ENCODE data around the gene KCNMA1. TPM values are rescaled to one million over a fixed set of nuclear protein-coding genes. Genes with fewer than 3 reads are reported as not detected.

KCNMA1 gene
- total and polyA plus RNA-seq, 2 donors from 2014 or later, result 4.2 to 8.9 TPM

DNA sequence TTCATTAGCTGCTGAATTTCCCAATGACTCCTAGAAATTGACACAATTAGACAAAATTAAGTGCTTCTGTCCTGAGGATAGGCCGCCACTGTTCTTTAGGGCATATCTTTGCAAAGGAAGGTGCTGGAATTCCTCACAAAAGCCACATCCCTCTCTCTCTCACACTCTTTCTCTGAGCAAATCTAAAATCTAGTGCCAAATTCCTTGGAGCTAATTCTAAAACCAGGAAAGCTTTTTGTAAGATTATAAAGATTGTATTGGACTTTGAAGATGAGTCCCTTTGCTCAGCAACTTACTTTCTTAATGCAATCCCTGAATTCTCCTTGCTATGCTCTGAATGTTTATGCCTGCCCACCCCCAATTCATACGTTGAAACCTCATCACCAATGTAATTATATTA lies 288.9 kb downstream of the KCNMA1 start:
- Histone ChIP-seq H3K4me3 (ENCODE audit: low read length in 3 of 3) (no peak overlapping the region), H3K9ac (ENCODE audit: low read length in 3 of 3) (no peak overlapping the region), H3K9me3 (ENCODE audit: control insufficient read depth in 2 of 3, insufficient read depth in 1 of 3, low read length in 3 of 3) (no peaks in the 10 kb centered on the region), H3K4me1 (ENCODE audit: control insufficient read depth in 2 of 3, insufficient read depth in 2 of 3, low read depth in 1 of 3, low read length in 3 of 3) (no peaks in the 10 kb centered on the region), H3K36me3 (ENCODE audit: control insufficient read depth in 2 of 3, insufficient read depth in 3 of 3, low read length in 3 of 3) (no peaks in the 10 kb centered on the region), H3K27ac (ENCODE audit: low read depth in 2 of 2, low read length in 2 of 2) (no peak overlapping the region), H3K27me3 (ENCODE audit: control insufficient read depth, insufficient read depth, low read length) (no peaks in the 10 kb centered on the region)
- TF ChIP-seq, protein P1, sequence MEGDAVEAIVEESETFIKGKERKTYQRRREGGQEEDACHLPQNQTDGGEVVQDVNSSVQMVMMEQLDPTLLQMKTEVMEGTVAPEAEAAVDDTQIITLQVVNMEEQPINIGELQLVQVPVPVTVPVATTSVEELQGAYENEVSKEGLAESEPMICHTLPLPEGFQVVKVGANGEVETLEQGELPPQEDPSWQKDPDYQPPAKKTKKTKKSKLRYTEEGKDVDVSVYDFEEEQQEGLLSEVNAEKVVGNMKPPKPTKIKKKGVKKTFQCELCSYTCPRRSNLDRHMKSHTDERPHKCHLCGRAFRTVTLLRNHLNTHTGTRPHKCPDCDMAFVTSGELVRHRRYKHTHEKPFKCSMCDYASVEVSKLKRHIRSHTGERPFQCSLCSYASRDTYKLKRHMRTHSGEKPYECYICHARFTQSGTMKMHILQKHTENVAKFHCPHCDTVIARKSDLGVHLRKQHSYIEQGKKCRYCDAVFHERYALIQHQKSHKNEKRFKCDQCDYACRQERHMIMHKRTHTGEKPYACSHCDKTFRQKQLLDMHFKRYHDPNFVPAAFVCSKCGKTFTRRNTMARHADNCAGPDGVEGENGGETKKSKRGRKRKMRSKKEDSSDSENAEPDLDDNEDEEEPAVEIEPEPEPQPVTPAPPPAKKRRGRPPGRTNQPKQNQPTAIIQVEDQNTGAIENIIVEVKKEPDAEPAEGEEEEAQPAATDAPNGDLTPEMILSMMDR (IDR thresholded peaks at IDR 0.05; ENCODE audit: borderline replicate concordance, extremely low read depth, insufficient read depth), result no peak
- DNase-seq (no peak), FAIRE-seq (no peak)
- intact Hi-C loops (cut with DNase I), result no loop called here

DNA sequence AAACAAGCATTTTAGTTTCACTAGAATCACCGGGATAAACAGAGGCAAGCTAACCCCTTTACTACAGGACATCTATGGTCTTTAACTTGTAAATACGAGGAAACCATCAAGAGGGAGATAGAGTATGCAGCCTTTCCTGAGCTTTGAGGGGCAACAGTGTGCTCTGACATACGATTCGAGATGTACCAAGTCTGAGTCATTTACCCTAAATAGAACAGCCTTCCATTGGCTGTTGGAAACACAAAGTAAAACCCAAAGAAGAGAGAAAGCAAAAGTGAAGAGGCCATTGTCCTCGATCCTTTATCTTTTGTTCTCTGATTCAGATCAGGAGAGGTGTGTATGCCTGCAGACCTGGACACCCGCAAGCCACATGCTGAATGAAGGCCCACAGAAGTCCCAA lies 289.5 kb downstream of the KCNMA1 start:
- Histone ChIP-seq H3K36me3 (ENCODE audit: control insufficient read depth in 2 of 3, insufficient read depth in 3 of 3, low read length in 3 of 3) (no peaks in the 10 kb centered on the region), H3K27me3 (ENCODE audit: control insufficient read depth, insufficient read depth, low read length) (no peaks in the 10 kb centered on the region), H3K27ac (ENCODE audit: low read depth in 2 of 2, low read length in 2 of 2) (no peak overlapping the region), H3K4me3 (ENCODE audit: low read length in 3 of 3) (no peak overlapping the region), H3K4me1 (ENCODE audit: control insufficient read depth in 2 of 3, insufficient read depth in 2 of 3, low read depth in 1 of 3, low read length in 3 of 3) (no peaks in the 10 kb centered on the region), H3K9me3 (ENCODE audit: control insufficient read depth in 2 of 3, insufficient read depth in 1 of 3, low read length in 3 of 3) (no peaks in the 10 kb centered on the region), H3K9ac (ENCODE audit: low read length in 3 of 3) (no peak overlapping the region)
- DNase-seq (no peak), FAIRE-seq (no peak)
- TF ChIP-seq, protein P1 (IDR thresholded peaks at IDR 0.05; ENCODE audit: borderline replicate concordance, extremely low read depth, insufficient read depth), result no peak
- intact Hi-C loops (cut with DNase I), result no loop called here

DNA sequence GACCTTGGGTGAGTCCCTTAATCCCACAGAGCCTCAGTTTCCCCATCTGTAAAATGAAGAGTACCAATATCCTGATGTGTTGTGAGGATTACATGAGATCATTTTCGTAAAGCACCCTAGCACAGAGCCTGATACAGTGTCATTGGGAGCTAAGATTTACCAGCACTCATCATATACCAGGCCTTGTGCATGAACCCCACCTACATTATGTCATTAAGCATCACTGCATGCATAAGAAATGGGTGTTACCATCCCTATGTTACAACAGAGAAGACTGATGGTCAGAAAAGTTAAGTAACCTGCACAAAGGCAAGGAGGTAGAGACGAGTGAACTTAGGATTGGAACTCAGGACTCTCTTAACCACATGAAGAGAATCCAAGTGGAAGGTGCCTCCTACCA lies 290.6 kb downstream of the KCNMA1 start:
- no peak overlapping the region for H3K4me3 ChIP-seq (ENCODE audit: low read length in 3 of 3)
- no peaks in the 10 kb centered on the region for H3K36me3 ChIP-seq (ENCODE audit: control insufficient read depth in 2 of 3, insufficient read depth in 3 of 3, low read length in 3 of 3)
- no peak for FAIRE-seq

More for the DNA sequence above, 290.6 kb downstream of the KCNMA1 start:
- no peak for DNase-seq
- Histone ChIP-seq H3K27me3 (ENCODE audit: control insufficient read depth, insufficient read depth, low read length) (no peaks in the 10 kb centered on the region), H3K9ac (ENCODE audit: low read length in 3 of 3) (no peak overlapping the region), H3K9me3 (ENCODE audit: control insufficient read depth in 2 of 3, insufficient read depth in 1 of 3, low read length in 3 of 3) (no peaks in the 10 kb centered on the region), H3K27ac (ENCODE audit: low read depth in 2 of 2, low read length in 2 of 2) (no peak overlapping the region), H3K4me1 (ENCODE audit: control insufficient read depth in 2 of 3, insufficient read depth in 2 of 3, low read depth in 1 of 3, low read length in 3 of 3) (no peaks in the 10 kb centered on the region)
- intact Hi-C loops (cut with DNase I), result no loop called here
- TF ChIP-seq, protein P1 (IDR thresholded peaks at IDR 0.05; ENCODE audit: borderline replicate concordance, extremely low read depth, insufficient read depth), result no peak

Data from kidney (tissue), 14 donors.